GM21786 (cell line): ENCODE results near the gene ACSM5.
"Not testable (repeated sequence)": the region's sequence is repeated elsewhere in the genome, so short reads cannot be mapped to it uniquely, and the experiment has no call there.

ENCODE experiments used
- ATAC-seq: cut with Tn5 transposase; IDR thresholded peaks from one replicate; pipeline ENCODE4 v1.9.1; 2021; ENCODE audit not compliant: unreplicated experiment

Gene ACSM5

GRCh38 chr16:20441859-20442258 lies 32.5 kb downstream of the ACSM5 start:
- ATAC-seq, result not testable (repeated sequence)

GRCh38 chr16:20446652-20447393 lies 37.5 kb downstream of the ACSM5 start:
- not testable (repeated sequence) for ATAC-seq

- ATAC-seq, result not testable (repeated sequence)
Measured at GRCh38 chr16:20451364-20451763, 42.0 kb downstream of the ACSM5 start, which contains the start of gene ACSM2A. Gene ACSM2A, plus strand, starts transcription at chr16:20451521. Its CDS starts 8,594 bp downstream, at chr16:20460115.

GRCh38 chr16:20453633-20454032 lies 44.3 kb downstream of the ACSM5 start:
- ATAC-seq, result not testable (repeated sequence)

- not testable (repeated sequence) for ATAC-seq
Measured at GRCh38 chr16:20459227-20459626, 49.9 kb downstream of the ACSM5 start.

GRCh38 chr16:20460313-20460712 lies 51.0 kb downstream of the ACSM5 start:
- not testable (repeated sequence) for ATAC-seq

GRCh38 chr16:20468954-20469353 lies 59.6 kb downstream of the ACSM5 start:
- not testable (repeated sequence) for ATAC-seq

GRCh38 chr16:20469930-20470329 lies 60.6 kb downstream of the ACSM5 start:
- ATAC-seq, result not testable (repeated sequence)

GRCh38 chr16:20470732-20471131 lies 61.4 kb downstream of the ACSM5 start:
- ATAC-seq, result not testable (repeated sequence)

- ATAC-seq, result not testable (repeated sequence)
Measured at GRCh38 chr16:20477188-20477744, 67.9 kb downstream of the ACSM5 start.

GRCh38 chr16:20483989-20484388 lies 74.7 kb downstream of the ACSM5 start:
- not testable (repeated sequence) for ATAC-seq

- ATAC-seq, result no peak
Measured at GRCh38 chr16:20484726-20485125, 75.4 kb downstream of the ACSM5 start.

- ATAC-seq, result no peak
Measured at GRCh38 chr16:20485408-20485807, 76.1 kb downstream of the ACSM5 start.
